Posterior cingulate gyrus (tissue), 11 donors: ENCODE results near the gene H3-3A.

Experiments used
- DNase-seq, 10 donors: peaks; one replicate each; pipeline versions ENCODE4 v3.0.0 to v3.0.0-alpha.2; 2020 to 2021; ENCODE audit warnings: mixed read lengths in 3 of 10
- intact Hi-C: fragments of 100-400 bp; cut with DNase I; formaldehyde crosslinking; loops from one replicate; pipeline ENCODE4 v1.15.1; 2023

Gene H3-3A

DNA sequence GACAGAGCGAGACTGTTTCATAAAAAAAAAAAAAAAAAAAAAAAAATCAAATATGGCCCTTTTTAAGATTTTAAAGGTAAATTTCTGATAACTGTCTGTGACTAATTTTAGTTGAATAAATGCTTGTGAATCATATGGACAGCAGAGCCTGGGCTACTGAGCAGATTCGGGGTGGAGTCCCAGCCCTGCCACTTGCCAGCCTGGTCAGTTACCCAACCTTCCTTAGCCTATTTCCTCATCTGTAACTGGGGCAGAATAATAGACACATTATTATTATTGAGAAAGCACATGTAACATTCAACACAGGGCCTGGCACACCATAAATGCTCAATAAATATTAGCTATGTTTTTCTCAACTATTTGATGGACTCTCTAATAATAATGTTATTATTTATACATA, 11.2 kb upstream of the H3-3A start:
- intact Hi-C loops = no loop called here
- no peak for DNase-seq

DNA sequence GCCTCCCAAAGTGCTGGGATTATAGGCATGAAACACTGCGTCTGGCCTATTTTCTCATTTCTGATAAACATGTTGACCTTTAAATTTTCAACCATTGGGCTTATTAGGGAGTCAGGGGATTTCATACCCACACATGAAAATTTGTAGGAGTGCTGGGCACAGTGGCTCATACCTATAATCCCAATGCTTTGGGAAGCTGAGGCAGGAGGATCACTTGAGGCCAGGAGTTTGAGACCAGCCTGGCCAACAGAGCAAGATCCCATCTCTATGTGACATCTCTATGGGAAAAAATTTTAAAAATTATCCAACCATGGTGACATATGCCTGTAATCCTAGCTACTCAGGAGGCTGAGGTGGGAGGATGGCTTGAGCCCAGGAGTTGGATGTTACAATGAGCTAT, 10.5 kb upstream of the H3-3A start:
- DNase-seq = no peak
- intact Hi-C loops = no loop called here

DNA sequence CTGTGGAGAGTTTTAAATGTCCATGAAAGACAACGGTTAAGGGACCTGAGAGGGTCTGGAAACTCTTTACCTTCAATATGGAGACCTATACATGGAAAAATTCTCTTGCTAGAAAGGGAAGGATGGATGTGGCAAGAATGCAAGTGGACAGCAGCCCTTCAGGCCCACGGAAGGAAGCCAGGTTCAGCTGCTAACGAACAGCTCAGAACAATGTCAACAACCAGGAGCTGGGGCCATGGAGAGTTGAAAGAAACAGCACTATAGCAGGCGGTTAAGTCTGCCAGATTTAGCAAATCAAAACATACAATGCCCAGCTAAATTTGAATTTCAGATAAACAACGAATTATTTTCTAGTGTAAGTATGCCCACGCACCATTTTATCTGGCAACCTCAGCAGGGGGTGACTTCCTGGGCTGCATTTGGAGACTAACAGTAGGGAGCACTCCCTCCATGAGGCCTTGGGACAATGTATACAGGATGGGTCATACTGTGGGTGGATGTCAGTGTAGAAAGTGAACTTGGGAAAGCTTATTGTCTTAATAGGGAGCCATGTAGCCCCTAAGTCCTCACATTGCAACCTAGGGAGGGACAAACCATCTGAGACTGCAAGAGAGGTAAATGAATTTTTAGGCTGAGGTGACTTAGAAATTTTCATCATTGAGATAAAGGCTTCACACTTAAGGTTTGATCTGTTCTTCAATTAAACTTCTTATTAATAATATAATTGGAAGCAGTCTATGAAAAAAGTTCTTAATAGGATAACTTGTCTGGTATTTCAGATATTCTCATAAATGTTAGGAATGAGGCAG, 7.8 kb upstream of the H3-3A start:
- intact Hi-C loops = no loop called here
- DNase-seq = no peak

DNA sequence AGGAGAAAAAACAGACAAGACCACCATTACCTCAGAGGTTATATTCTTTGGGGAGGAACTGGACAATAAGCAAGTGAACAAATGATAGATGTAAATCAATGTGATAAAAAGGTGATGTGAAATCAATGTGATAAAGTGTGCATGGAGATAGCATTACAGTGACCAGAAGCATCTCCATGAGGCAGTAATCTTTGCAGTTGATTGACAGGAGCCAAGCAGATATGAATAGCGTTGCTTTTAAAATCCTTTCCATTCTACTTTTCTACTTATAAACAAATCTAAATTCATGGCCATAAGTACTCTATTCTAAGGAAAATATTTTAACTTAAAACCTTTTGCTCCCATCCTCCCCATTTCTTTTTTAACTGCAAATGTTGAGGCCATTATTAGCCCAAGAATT, 2.8 kb upstream of the H3-3A start:
- intact Hi-C loops = loop anchor here (10.0 kb wide), 1 partner anchor 125 kb away; the partner anchor contains the start of gene ACBD3

DNA sequence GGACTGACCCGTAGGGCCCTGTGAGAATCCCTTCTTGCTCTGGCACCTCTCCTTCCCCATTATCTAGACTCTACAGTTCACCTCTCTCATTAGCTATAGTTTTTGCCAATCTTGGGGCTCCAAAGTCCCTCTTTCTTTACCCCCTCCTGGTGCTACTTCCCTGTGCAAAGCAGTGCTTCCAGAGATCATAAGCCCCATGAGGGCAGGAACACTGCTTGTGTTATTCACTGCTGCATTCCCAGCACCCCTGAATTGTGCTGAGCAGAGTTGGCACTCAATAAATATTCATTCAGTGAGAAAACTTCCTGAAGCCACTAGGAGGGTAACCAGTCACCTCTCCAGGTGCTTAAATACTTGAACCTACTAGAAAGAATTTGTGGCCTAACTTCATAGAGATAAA, 2.1 kb upstream of the H3-3A start:
- intact Hi-C loops = loop anchor here (10.0 kb wide), 1 partner anchor 124 kb away; the partner anchor contains the start of gene ACBD3
- no peak for DNase-seq

More for the DNA sequence above, 2.8 kb upstream of the H3-3A start:
- no peak for DNase-seq

DNA sequence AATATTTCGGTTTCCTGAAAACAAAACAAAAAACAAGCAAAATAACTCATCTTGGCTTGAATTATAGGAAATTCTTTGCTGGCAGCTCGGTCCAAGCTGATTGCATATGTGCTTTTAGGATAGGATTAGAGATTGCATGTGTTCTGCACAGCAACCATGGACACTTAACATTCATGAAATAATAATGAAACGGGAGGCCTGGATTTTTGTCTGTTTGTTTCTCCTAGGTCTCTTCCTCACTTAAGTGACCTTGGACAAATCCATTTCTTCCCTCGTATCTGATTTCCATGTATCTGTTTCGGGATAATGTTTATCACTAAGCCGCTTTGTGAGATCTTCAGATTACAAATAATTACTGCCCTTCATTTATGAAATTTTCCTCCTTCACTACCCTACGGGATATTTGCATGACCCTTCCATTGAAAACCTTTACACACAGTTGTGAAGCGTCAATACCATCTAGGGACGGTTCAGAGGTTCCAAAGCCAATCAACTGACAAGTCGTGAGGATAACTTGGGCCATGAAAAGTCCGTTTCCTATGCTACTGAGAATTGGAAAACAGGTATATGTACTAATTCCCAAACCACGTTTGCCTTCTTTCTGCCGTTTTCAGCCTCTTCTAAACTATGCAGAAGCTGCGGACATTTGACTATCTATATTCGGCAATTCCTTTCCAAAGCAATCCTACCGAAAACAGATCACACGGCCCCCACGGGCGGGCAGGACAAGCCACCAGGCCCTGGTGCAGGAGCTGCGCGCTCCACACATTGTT, 1.3 kb upstream of the H3-3A start:
- no peak for DNase-seq
- intact Hi-C loops = loop anchor here (10.0 kb wide), 1 partner anchor 124 kb away; the partner anchor contains the start of gene ACBD3

DNA sequence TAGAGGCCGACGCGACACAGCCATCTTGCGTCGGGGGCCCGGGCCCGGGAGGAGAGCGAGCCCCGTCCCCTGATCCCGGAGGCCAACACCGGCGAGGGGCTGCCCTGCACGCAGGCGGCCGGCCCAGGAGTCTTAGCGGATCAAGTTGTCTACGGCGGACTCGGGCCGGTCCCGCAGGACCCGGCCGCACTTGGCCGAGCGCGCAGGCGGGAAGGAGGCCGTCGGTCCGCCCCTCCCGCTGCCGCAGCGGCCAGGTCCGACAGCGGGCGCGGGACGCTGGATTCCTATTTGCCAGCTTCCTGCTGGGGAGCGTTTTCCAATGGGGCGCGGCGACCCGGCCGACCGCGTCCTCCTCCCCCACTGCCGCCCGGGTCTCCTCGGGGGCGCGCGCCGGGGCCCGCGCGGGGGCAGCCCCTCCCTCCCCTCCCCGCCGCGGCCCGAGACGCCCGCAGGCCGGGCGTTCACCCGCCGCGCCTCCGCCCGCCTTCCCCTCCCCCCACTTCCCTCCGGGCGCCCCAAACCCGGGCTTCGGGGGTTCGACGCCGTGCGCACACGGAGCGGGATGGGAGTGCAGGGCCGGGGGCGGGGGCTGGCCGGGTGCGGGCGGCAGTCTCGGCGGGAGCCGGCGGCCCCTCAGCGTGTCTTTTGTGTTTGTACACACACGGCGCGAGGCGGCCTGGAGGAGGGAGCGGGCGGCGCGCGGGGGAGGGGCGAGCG, 517 bp upstream of the H3-3A start:
- intact Hi-C loops = loop anchor here (1.0 to 10.0 kb wide), 3 partner anchors 21 to 633 kb away; partner anchors contain the start of genes ACBD3 and LBR
- peak; percentile 61 to 95 (median 72) for DNase-seq

DNA sequence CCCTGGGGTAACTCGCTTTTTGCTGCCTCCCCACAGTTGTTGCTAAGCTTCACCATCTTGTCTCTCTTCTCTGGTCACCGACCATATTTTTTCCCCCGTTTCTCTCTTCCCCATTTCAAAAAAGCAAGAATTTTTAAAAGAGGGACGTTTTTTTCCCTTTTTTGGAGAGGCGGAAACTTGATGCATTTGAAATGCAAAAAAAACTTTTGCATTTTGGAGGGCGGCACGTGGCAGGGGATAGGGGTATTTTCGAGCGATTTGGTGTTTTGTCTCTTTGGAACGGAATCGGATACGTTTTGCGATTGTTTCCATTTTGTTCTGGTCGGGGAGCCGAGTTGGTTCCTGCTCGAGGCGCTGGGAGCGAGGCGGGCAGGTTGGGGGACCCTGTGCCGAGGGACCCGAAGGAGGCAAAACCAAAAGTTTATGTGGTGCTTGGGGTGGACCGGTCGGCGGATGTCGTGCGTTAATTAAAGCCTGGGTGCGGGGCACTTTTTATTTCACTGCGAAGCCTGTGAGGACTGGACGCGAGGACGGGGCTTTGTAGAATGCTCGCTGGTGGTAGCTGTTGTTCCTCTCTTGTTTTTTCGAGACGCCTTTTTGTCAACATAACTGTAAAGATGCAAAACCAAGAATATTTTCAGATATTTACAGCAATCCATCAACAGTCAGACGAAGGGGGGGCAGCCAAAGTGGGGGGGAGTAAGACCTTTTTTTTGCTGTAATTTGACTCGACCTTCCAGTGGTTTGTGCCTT, 884 bp downstream of the H3-3A start:
- DNase-seq = peak; percentile 29 to 89 (median 48)
- intact Hi-C loops = loop anchor here (2.0 to 10.0 kb wide), 2 partner anchors 121 to 635 kb away; partner anchors contain the start of genes ACBD3 and LBR

DNA sequence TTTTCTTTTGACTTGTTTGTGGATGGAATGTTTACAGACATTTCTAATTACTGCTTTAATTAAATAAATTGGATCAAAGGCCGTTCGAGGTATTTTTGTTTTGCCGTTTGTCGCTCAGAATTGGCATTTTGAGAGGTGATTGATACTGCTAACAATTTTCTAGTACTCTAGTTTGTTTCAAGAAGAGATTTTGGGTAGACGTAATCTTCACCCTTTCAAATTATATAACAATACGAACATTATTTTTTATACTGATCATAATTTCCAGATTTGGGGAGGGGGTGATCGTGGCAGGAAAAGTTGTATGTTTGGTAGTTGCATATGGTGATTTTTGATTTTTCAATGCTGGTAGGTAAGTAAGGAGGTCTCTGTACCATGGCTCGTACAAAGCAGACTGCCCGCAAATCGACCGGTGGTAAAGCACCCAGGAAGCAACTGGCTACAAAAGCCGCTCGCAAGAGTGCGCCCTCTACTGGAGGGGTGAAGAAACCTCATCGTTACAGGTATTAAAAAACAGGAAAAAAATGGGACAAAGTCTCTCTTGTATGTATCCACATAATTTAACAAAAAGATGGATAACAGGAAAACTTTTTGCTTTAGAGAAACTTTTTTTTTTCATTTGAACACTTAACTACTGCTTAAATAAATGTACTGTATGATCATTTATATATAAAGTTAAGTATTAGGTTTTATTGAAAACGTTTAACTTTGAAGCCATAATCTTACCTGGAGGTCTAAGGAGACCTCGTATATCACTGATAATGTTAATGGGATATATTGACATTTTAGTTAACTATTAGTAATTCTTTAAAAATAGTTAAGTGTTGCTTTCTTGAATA, 1.7 kb downstream of the H3-3A start:
- DNase-seq = no peak
- intact Hi-C loops = loop anchor here (1.0 to 10.0 kb wide), 4 partner anchors 45 to 635 kb away; partner anchors contain the start of genes ACBD3, LBR and SDE2

DNA sequence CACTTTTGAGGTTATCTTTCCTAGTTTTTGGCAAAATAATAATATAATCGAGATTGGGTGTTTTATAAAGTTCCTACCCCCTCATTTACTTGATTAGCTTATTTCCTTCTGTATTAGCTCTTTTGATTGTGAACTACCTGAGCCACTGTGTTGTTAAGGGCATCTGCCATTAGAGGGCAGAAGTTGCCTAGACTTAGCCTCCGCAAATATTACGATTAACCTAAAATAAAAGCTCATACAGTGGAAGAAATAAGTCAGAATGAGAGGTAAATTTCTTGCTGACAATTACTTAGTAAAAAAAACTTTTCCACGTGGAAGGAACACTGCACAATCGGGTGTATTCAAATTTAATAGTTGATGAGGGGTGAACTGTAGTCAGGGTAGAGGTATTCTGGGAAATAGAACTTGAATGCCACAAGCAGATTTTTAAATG, 2.3 kb downstream of the H3-3A start:
- DNase-seq = peak in 2 of 10 donors; percentile 29 to 33
- intact Hi-C loops = loop anchor here (1.0 to 10.0 kb wide), 4 partner anchors 44 to 120 kb away; partner anchors contain the start of genes ACBD3 and SDE2

DNA sequence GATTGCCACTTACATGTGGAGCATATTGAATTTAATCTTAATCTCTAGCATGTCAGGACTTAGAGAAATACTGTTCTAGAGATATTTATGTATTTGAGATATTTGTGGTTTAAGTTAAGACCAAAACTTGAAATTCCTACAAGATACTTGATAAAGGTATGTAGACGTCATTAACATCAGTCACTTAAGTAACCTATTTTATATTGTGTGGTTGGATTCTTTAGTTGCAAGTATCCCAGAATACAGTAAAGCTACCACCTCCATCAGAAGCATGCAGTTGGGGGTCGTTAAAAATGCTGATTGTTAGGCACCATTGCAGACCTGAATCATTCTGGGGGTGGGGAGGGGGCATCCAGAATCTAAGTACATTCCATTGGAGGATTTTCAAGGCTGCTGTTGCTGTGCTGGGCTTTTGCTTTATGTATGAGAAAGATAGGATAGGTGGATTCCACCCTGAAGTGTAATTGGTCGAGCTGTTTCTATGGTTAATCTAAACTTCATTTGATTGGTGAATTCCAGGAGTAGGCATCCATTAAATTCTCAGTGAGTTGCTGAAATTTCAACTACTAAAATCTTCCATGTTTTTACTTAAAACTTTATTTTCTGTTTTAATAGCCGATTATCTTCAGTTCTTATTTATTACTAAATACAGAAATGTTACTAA, 4.0 kb downstream of the H3-3A start:
- intact Hi-C loops = loop anchor here (10.0 kb wide), 1 partner anchor 118 kb away; the partner anchor contains the start of gene ACBD3

DNA sequence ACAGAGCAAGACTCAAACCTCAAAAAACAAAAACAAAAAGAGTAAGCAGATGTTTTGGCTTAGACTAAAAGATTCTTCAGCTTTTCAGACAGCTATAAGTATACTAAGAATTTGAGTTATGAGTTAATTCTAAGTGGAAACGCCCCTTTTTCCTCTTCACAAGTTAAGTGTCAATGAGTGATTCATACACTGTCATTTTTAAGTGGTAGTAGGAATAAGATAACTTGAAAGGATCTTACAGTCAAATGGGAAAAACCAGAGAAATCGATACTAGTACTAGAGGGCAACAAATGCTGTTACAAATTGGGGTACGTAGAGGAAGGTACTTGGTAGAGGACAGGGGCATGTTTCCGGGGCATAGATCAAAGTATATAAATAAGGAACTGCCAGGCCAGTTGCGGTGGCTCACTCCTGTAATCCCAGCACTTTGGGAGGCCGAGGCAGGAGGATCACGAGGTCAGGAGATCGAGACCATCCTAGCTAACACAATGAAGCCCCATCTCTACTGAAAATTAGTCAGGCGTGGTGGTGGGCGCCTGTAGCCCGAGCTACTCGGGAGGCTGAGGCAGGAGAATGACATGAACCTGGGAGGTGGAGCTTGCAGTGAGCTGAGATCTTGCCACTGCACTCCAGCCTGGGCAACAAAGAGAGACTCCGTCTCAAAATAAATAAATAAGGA, 7.4 kb downstream of the H3-3A start:
- intact Hi-C loops = loop anchor here (10.0 kb wide), 1 partner anchor 115 kb away; the partner anchor contains the start of gene ACBD3

More for the DNA sequence above, 4.0 kb downstream of the H3-3A start:
- DNase-seq = no peak

DNA sequence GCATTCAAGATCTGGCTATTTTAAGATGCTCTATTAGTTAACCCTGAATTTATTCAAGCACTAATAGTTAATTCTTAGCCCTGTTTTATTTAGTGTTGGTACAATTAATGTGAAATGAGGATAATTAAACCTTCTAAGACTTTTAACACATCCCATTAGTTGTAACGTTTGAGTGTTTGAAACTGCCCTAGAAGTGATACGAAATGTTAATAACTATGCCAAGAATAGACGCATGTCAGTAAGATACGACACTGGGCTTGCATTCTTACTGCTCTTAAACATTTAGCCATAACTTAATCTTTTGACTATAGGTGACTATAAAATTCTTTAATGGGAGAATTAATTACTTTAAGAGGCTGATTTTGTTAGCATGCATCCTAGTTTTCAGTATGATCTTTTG, 9.8 kb downstream of the H3-3A start:
- no peak for DNase-seq
- intact Hi-C loops = no loop called here

More for the DNA sequence above, 7.4 kb downstream of the H3-3A start:
- DNase-seq = no peak

DNA sequence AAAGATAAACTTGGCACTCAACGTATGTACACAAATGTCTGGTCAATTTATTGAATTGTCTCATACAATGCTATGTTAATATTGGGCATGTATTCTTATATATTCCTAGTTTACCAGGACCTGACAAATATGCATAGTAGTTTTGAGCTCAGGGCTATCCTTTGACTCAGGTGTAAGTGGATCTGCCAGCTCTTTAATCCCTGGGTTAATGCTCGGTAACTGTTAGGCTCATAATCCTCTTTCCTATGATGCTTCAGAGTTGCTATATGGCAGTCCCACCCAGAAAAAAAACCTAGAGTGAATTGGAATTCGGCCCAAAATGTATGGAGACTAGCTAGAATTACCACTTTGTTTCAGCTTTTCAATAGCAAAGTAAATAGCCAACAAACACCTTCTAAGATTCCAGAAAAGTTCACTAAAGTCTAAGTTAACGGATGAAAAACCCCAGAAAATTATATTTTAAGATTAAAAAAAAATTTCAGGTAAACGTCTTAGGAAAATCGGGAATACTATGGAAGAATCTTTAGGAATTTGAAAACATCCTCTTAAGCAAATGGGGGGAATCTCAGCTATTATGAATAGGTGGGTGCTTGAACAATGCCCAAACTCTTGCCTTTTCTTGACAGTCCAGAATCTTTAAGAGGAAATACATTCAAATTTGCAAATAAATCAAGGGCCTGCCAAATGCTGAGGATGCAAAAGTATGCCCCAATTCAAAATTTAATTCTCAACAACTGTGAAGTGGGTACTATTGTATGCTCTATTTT, 10.9 kb downstream of the H3-3A start:
- DNase-seq = no peak
- intact Hi-C loops = no loop called here

DNA sequence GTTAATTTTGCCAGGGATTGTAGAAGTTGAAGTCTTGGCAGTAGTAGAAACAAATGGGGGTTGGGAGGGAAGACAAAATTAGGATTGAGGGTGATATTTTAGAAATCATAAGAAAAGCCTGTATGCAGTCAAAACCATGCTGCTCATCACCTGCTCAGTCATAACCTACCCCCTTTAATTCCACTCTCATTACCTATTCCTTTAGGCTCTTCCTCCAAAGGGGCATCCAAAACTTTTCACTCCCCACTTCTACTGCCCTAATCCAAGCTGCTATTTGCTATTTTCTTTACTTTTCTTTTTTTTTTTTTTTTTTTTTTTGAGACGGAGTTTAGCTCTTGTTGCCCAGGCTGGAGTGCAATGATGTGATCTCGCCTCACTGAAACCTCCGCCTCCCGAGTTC, 11.5 kb downstream of the H3-3A start:
- no peak for DNase-seq
- intact Hi-C loops = no loop called here

DNA sequence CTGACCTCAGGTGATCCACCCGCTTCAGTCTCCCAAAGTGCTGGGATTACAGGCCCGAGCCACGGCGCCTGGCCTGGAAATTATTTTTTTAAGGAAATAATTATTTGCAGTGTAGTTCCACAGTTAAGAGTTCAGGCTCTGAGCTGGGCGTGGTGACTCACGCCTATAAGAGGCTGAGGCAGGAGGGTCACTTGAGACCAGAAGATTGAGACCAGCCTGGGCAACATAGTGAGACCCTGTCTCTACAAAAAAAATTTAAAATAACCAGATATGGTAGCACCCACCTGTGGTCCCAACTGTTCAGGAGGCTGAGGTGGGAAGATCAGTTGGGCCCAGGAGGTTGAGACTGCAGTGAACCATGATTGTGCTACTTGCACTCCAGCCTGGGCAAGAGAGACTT, 13.9 kb downstream of the H3-3A start:
- intact Hi-C loops = no loop called here
- DNase-seq = no peak

DNA sequence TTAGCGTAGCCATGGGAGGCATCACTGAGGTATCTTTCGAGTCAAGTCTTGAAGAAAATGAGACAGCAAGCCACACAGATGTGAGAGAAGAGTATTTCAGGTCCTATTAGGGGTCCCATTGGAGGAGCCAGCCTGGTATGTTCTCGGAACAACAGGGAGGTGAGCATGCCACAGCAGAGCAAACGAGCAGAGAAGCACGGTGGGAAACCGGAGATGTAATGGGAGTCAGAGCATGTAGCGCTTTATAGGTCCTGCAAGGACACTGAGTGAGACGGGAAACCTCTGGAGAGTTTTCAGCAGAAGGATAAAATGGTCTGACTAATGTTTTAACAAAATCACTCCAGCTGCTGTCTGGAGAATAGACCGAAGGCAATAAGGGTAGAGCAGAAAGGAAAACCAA, 15.9 kb downstream of the H3-3A start:
- intact Hi-C loops = no loop called here
- DNase-seq = no peak
